GM12878 (cell line): ENCODE measurements around the gene RFX5. TPM values are rescaled to one million over a fixed set of nuclear protein-coding genes. Genes with fewer than 3 reads are reported as not detected.

Experiments
- ATAC-seq: fragments of 200-7000 bp; cut with Tn5 transposase; 3 replicates; pipeline ENCODE4 v1.9.1; 2020; ENCODE audit warnings: mild to moderate bottlenecking, moderate library complexity
- BruUV-seq: library from RNA; stranded (reverse); fragments of 400-500 nt; replicated peaks from 2 replicates; lab custom pipeline; 2021; lab: Mats Ljungman, UMichigan
- CTCF ChIA-PET: fragments of 300-600 bp; sonication (Branson Sonifier 250); formaldehyde crosslinking; extraction: SDS; loops from one replicate; lab custom pipeline; 2021; ENCODE audit warnings: inconsistent platforms; lab: Yijun Ruan, JAX
- POLR2A ChIA-PET: fragments of 350-600 bp; formaldehyde crosslinking; extraction: SDS; loops from one replicate; lab custom pipeline; 2021; ENCODE audit warnings: inconsistent platforms; lab: Charles Lee
- RAD21 ChIA-PET: fragments of 300-600 bp; sonication (Branson Sonifier 250); formaldehyde crosslinking; loops from one replicate; lab custom pipeline; 2023; ENCODE audit warnings: antibody characterized with exemption; ENCODE audit not compliant: unreplicated experiment; lab: Charles Lee
- SMC1A ChIA-PET: fragments of 300-600 bp; sonication (Branson Sonifier 250); formaldehyde crosslinking; loops from one replicate; lab custom pipeline; 2023; ENCODE audit not compliant: unreplicated experiment, uncharacterized antibody; lab: Charles Lee
- DNase-seq: peaks from one replicate; pipeline ENCODE4 v3.0.0-alpha.2; 2011; ENCODE audit warnings: low read depth, low spot score
- FAIRE-seq: peaks from 3 replicates; lab custom pipeline; 2011; peaks lifted over from hg19 to GRCh38; lab: Jason Lieb, UNC
- H2AFZ ChIP-seq: 2 replicates; pipeline ENCODE4 v1.6.0; 2011; ENCODE audit warnings: low read depth, low read length, control low read depth; ENCODE audit not compliant: control insufficient read depth
- H3K27ac ChIP-seq: 2 replicates; pipeline ENCODE4 v1.5.1; 2011; ENCODE audit warnings: control low read depth; ENCODE audit not compliant: control insufficient read depth, insufficient read depth
- H3K27me3 ChIP-seq, 2 experiments: replicated peaks in 1 of 2; 2 replicates each; pipeline versions ENCODE4 v1.6.0 to v1.6.1; 2011; ENCODE audit warnings: low read length in 1 of 2; ENCODE audit not compliant: control insufficient read depth in 2 of 2, insufficient read depth in 2 of 2
- H3K36me3 ChIP-seq, 2 experiments: 2 replicates each; pipeline ENCODE4 v1.5.1; 2011; ENCODE audit warnings: low read length in 1 of 2; ENCODE audit not compliant: control insufficient read depth in 2 of 2, insufficient read depth in 2 of 2
- H3K4me1 ChIP-seq: 2 replicates; pipeline ENCODE4 v1.6.1; 2011; ENCODE audit warnings: mild to moderate bottlenecking, low read length, moderate library complexity, mixed read lengths; ENCODE audit not compliant: control insufficient read depth, insufficient read depth
- H3K4me2 ChIP-seq: 2 replicates; pipeline ENCODE4 v1.6.0; 2011; ENCODE audit warnings: control low read depth; ENCODE audit not compliant: control insufficient read depth, insufficient read depth
- H3K4me3 ChIP-seq: fragments of 200-600 bp; sonication (generic); 2 replicates; pipeline ENCODE4 v1.5.1; 2016
- H3K79me2 ChIP-seq: 2 replicates; pipeline ENCODE4 v1.6.0; 2011; ENCODE audit warnings: low read length; ENCODE audit not compliant: control insufficient read depth, insufficient read depth
- H3K9ac ChIP-seq: 2 replicates; pipeline ENCODE4 v1.8.0; 2011; ENCODE audit warnings: low read length, control low read depth, mixed read lengths; ENCODE audit not compliant: control insufficient read depth, insufficient read depth
- H3K9me3 ChIP-seq: replicated peaks from 3 replicates; pipeline ENCODE4 v1.5.1; 2011; ENCODE audit warnings: mild to moderate bottlenecking, low read length; ENCODE audit not compliant: control insufficient read depth, insufficient read depth
- H4K20me1 ChIP-seq: 2 replicates; pipeline ENCODE4 v1.6.0; 2011; ENCODE audit not compliant: control insufficient read depth, insufficient read depth
- BACH1 ChIP-seq: fragments of 450-650 bp; IDR thresholded peaks from 2 replicates; pipeline ENCODE4 v1.6.1; 2017; ENCODE audit warnings: mild to moderate bottlenecking, borderline replicate concordance
- GABPA ChIP-seq: IDR thresholded peaks from 2 replicates; pipeline ENCODE4 v1.6.1; 2014; ENCODE audit warnings: antibody characterized with exemption, low read depth, mild to moderate bottlenecking, inconsistent platforms
- MEF2A ChIP-seq: IDR thresholded peaks from 2 replicates; pipeline ENCODE4 v1.6.1; 2011; ENCODE audit warnings: low read depth, mild to moderate bottlenecking, low read length, moderate library complexity; ENCODE audit not compliant: insufficient read depth
- MLLT1 ChIP-seq: fragments of 450-650 bp; IDR thresholded peaks from 2 replicates; pipeline ENCODE4 v1.6.1; 2016; ENCODE audit warnings: mild to moderate bottlenecking
- MTA2 ChIP-seq: fragments of 450-650 bp; IDR thresholded peaks from 2 replicates; pipeline ENCODE4 v1.6.1; 2016; ENCODE audit warnings: low read depth, mild to moderate bottlenecking, moderate library complexity
- RAD51 ChIP-seq: fragments of 450-650 bp; IDR thresholded peaks from 2 replicates; pipeline ENCODE4 v1.6.1; 2016; ENCODE audit warnings: moderate library complexity, mild to moderate bottlenecking, inconsistent platforms
- RCOR1 ChIP-seq: conservative IDR thresholded peaks from 2 replicates; pipeline ENCODE4 v1.6.1; 2012; ENCODE audit warnings: low read depth, low read length, improper control_type of control experiment
- RELB ChIP-seq: fragments of 450-650 bp; IDR thresholded peaks from 2 replicates; pipeline ENCODE4 v1.6.1; 2017; ENCODE audit warnings: low read depth, mild to moderate bottlenecking, moderate library complexity
- RFX5 ChIP-seq: IDR thresholded peaks from 2 replicates; pipeline ENCODE4 v1.6.1; 2011; ENCODE audit warnings: low read depth, low read length, improper control_type of control experiment
- RUNX3 ChIP-seq: IDR thresholded peaks from 2 replicates; pipeline ENCODE4 v1.6.1; 2012; ENCODE audit warnings: low read length, inconsistent platforms
- SUPT20H ChIP-seq: IDR thresholded peaks from 2 replicates; pipeline ENCODE4 v1.6.1; 2011; ENCODE audit warnings: low read depth, mild to moderate bottlenecking, low read length, moderate library complexity, borderline replicate concordance; ENCODE audit not compliant: control insufficient read depth
- ZZZ3 ChIP-seq: IDR thresholded peaks from 2 replicates; pipeline ENCODE4 v1.6.1; 2011; ENCODE audit warnings: low read depth; ENCODE audit not compliant: control insufficient read depth, insufficient read length
- WGBS: methylation state at CpG from one replicate; pipeline ENCODE4 v1.1.6; 2016; ENCODE audit warnings: low lambda C conversion rate; ENCODE audit not compliant: insufficient replicate concordance, insufficient coverage; ENCODE audit errors: missing lambda C conversion rate; 5-methylcytosine and 5-hydroxymethylcytosine counted together
- in situ Hi-C: fragments of 300-500 bp; cut with MboI; formaldehyde crosslinking; loops from 9 replicates; pipeline ENCODE4 v1.14.3; 2018; ENCODE audit warnings: mixed read lengths
- intact Hi-C: fragments of 100-400 bp; cut with micrococcal nuclease; formaldehyde crosslinking; loops from one replicate; pipeline ENCODE4 v1.14.2; 2022; ENCODE audit not compliant: unreplicated experiment
- polyA plus RNA-seq, 11 experiments: library from polyadenylated mRNA; depleted of rRNA in 4 of 11; unstranded in 6 of 11; stranded (reverse) in 5 of 11; fragments of >200 nt; fragmentation: Nextera tagmentation in 4 of 11; fragmentation: Illumina TruSeq in 1 of 11; extraction: Ambion mirVana in 4 of 11; extraction: Trizol in 1 of 11; gene quantifications; 1 replicate in 1 of 11; 2 replicates in 10 of 11; pipeline versions ENCODE4 v1.2.1 to v1.2.3, GENCODE V29; 2011 to 2016; ENCODE audit warnings: inconsistent platforms in 2 of 11, missing spikeins in 2 of 11, low read depth in 1 of 11
- total RNA-seq, 4 experiments: library from RNA; depleted of rRNA in 3 of 4; stranded (reverse); fragments of >200 nt in 3 of 4; fragmentation: Illumina TruSeq in 1 of 4; extraction: Trizol in 1 of 4; gene quantifications; 2 replicates each; pipeline versions ENCODE4 v1.2.1 to v1.2.3, GENCODE V29; 2013 to 2021
- TF ChIP-seq, protein P1 (sequence below): fragments of 450-650 bp; IDR thresholded peaks from 2 replicates; pipeline ENCODE4 v1.6.1; 2018; ENCODE audit warnings: mild to moderate bottlenecking, low read depth, moderate library complexity; ENCODE audit not compliant: partially characterized antibody
- TF ChIP-seq, protein P2 (sequence below): fragments of 450-650 bp; IDR thresholded peaks from 2 replicates; pipeline ENCODE4 v1.6.1; 2017; ENCODE audit warnings: mild to moderate bottlenecking, moderate library complexity

The RFX5 gene
- total and polyA plus RNA-seq, 10 of the 15 experiments (the other 5 are each of a cell fraction or from before 2014, with no cell fraction given), result 14.1 to 198 (median 124) TPM

GRCh38 chr1:151312826-151313225 is 34.2 kb downstream of the RFX5 start:
- intact Hi-C loops, result no loop called here
- H3K9me3 ChIP-seq, result no peaks in the 10 kb centered on the region
- ATAC-seq (no peak), DNase-seq (no peak), FAIRE-seq (no peak)
- no peak overlapping the region for H3K4me3 ChIP-seq
- H3K79me2 ChIP-seq, result no peaks in the 10 kb centered on the region
- H2AFZ ChIP-seq, result no peak overlapping the region
- RAD21 ChIA-PET, result interaction anchor here (0.8 to 1.8 kb wide), 3 partner anchors 12 to 213 kb away, joined by 4 to 6 read pairs (median 4); no protein-coding TSS in a partner anchor
- H3K9ac ChIP-seq, result no peak overlapping the region
- no peak overlapping the region for H3K27ac ChIP-seq
- no peak overlapping the region for H3K4me2 ChIP-seq
- POLR2A ChIA-PET, result interaction anchor here (4.8 kb wide), 1 partner anchor 14 kb away, joined by 19 read pairs; the partner anchor contains the start of gene PI4KB
- WGBS, result 77% methylated on average over 8 of the region's 8 CpGs
- H3K27me3 ChIP-seq, result no peaks in the 10 kb centered on the region
- SMC1A ChIA-PET, result interaction anchor here (0.7 to 3.8 kb wide), 4 partner anchors 11 to 26 kb away, joined by 3 to 15 read pairs (median 8); partner anchors contain the start of gene PI4KB
- CTCF ChIA-PET, result interaction anchor here (1.7 to 4.1 kb wide), 4 partner anchors 12 to 213 kb away, joined by 3 to 32 read pairs (median 8); partner anchors contain the start of gene PI4KB
- no peaks in the 10 kb centered on the region for H3K4me1 ChIP-seq
- TF ChIP-seq ZZZ3 (no peak), RCOR1 (no peak), BACH1 (no peak), SUPT20H (no peak), MTA2 (no peak), RAD51 (no peak), RELB (no peak), MEF2A (no peak), RFX5 (no peak), MLLT1 (no peak), RUNX3 (no peak), GABPA (no peak)
- TF ChIP-seq, protein P1, sequence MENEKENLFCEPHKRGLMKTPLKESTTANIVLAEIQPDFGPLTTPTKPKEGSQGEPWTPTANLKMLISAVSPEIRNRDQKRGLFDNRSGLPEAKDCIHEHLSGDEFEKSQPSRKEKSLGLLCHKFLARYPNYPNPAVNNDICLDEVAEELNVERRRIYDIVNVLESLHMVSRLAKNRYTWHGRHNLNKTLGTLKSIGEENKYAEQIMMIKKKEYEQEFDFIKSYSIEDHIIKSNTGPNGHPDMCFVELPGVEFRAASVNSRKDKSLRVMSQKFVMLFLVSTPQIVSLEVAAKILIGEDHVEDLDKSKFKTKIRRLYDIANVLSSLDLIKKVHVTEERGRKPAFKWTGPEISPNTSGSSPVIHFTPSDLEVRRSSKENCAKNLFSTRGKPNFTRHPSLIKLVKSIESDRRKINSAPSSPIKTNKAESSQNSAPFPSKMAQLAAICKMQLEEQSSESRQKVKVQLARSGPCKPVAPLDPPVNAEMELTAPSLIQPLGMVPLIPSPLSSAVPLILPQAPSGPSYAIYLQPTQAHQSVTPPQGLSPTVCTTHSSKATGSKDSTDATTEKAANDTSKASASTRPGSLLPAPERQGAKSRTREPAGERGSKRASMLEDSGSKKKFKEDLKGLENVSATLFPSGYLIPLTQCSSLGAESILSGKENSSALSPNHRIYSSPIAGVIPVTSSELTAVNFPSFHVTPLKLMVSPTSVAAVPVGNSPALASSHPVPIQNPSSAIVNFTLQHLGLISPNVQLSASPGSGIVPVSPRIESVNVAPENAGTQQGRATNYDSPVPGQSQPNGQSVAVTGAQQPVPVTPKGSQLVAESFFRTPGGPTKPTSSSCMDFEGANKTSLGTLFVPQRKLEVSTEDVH, result no peak
- TF ChIP-seq, protein P2, sequence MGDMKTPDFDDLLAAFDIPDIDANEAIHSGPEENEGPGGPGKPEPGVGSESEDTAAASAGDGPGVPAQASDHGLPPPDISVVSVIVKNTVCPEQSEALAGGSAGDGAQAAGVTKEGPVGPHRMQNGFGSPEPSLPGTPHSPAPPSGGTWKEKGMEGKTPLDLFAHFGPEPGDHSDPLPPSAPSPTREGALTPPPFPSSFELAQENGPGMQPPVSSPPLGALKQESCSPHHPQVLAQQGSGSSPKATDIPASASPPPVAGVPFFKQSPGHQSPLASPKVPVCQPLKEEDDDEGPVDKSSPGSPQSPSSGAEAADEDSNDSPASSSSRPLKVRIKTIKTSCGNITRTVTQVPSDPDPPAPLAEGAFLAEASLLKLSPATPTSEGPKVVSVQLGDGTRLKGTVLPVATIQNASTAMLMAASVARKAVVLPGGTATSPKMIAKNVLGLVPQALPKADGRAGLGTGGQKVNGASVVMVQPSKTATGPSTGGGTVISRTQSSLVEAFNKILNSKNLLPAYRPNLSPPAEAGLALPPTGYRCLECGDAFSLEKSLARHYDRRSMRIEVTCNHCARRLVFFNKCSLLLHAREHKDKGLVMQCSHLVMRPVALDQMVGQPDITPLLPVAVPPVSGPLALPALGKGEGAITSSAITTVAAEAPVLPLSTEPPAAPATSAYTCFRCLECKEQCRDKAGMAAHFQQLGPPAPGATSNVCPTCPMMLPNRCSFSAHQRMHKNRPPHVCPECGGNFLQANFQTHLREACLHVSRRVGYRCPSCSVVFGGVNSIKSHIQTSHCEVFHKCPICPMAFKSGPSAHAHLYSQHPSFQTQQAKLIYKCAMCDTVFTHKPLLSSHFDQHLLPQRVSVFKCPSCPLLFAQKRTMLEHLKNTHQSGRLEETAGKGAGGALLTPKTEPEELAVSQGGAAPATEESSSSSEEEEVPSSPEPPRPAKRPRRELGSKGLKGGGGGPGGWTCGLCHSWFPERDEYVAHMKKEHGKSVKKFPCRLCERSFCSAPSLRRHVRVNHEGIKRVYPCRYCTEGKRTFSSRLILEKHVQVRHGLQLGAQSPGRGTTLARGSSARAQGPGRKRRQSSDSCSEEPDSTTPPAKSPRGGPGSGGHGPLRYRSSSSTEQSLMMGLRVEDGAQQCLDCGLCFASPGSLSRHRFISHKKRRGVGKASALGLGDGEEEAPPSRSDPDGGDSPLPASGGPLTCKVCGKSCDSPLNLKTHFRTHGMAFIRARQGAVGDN, result no peak
- H4K20me1 ChIP-seq, result 0 out of 2 replicates have a peak, but pooled peaks cover 4% of the 10 kb centered on the region
- no TSS peak for BruUV-seq
- peaks cover 15 to 44% of the 10 kb centered on the region in 2 experiments for H3K36me3 ChIP-seq
- in situ Hi-C loops, result no loop called here
